Measurements from ENCODE around the gene RPL35. TPM values are rescaled to one million over a fixed set of nuclear protein-coding genes. Genes with fewer than 3 reads are reported as not detected.

Gene RPL35
- total RNA-seq, 1 experiment from 2014 or later, result 1,966 TPM

GRCh38 chr9:124857533-124858162 is 4.1 kb downstream of the RPL35 start:
- TF ChIP-seq CTCF (IDR thresholded peaks at IDR 0.05; ENCODE audit: unreplicated experiment), result no peak
- Mint-ChIP-seq H3K9me3 (ENCODE audit: unreplicated experiment) (no peaks in the 10 kb centered on the region), H3K4me1 (ENCODE audit: insufficient read depth, unreplicated experiment) (peaks cover 16% of the 10 kb centered on the region), H3K4me3 (ENCODE audit: unreplicated experiment) (no peak overlapping the region), H3K27me3 (ENCODE audit: insufficient read depth, unreplicated experiment) (no peaks in the 10 kb centered on the region), H3K27ac (ENCODE audit: low read depth, unreplicated experiment) (no peak overlapping the region), H3K36me3 (ENCODE audit: insufficient read depth, unreplicated experiment) (peaks cover 59% of the 10 kb centered on the region)
- CTCF ChIA-PET, result interaction anchor here (0.7 to 29.4 kb wide), 7 partner anchors 9 to 83 kb away, joined by 3 to 927 read pairs (median 3); partner anchors contain the start of genes NR6A1 and OLFML2A
- POLR2A ChIA-PET, result interaction anchor here (1.4 to 15.3 kb wide), 4 partner anchors 12 to 84 kb away, joined by 3 to 299 read pairs (median 13); partner anchors contain the start of genes NR6A1 and OLFML2A
- BruUV-seq (replicated peaks), result no TSS peak
- intact Hi-C loops (cut with micrococcal nuclease), result no loop called here
- no peak for DNase-seq (ENCODE audit: unreplicated experiment)

- no peaks in the 10 kb centered on the region for H3K27me3 Mint-ChIP-seq (ENCODE audit: insufficient read depth, unreplicated experiment)
- ChIA-PET CTCF (interaction anchor here (0.5 to 29.4 kb wide), 14 partner anchors 9 to 292 kb away, joined by 3 to 927 read pairs (median 5); partner anchors contain the start of genes NR6A1 and OLFML2A), POLR2A (interaction anchor here (1.0 to 15.3 kb wide), 7 partner anchors 14 to 89 kb away, joined by 3 to 299 read pairs (median 6); partner anchors contain the start of genes NR6A1 and OLFML2A)
- no peak overlapping the region for H3K27ac Mint-ChIP-seq (ENCODE audit: low read depth, unreplicated experiment)
- peak; percentile 58 for DNase-seq (ENCODE audit: unreplicated experiment)
- intact Hi-C loops (cut with micrococcal nuclease), result no loop called here
- no peaks in the 10 kb centered on the region for H3K9me3 Mint-ChIP-seq (ENCODE audit: unreplicated experiment)
- peaks cover 15% of the 10 kb centered on the region for H3K4me1 Mint-ChIP-seq (ENCODE audit: insufficient read depth, unreplicated experiment)
- H3K36me3 Mint-ChIP-seq (ENCODE audit: insufficient read depth, unreplicated experiment), result peaks cover 50% of the 10 kb centered on the region
- H3K4me3 Mint-ChIP-seq (ENCODE audit: unreplicated experiment), result no peak overlapping the region
- peak; percentile 35 for TF ChIP-seq CTCF (IDR thresholded peaks at IDR 0.05; ENCODE audit: unreplicated experiment)
- no TSS peak for BruUV-seq (replicated peaks)
These were observed 5.6 kb downstream of the RPL35 start for GRCh38 chr9:124855944-124856765.

GRCh38 chr9:124855566-124855943 is 6.2 kb downstream of the RPL35 start:
- intact Hi-C loops (cut with micrococcal nuclease), result no loop called here
- Mint-ChIP-seq H3K27me3 (ENCODE audit: insufficient read depth, unreplicated experiment) (no peaks in the 10 kb centered on the region), H3K4me1 (ENCODE audit: insufficient read depth, unreplicated experiment) (peaks cover 13% of the 10 kb centered on the region), H3K9me3 (ENCODE audit: unreplicated experiment) (no peaks in the 10 kb centered on the region), H3K27ac (ENCODE audit: low read depth, unreplicated experiment) (no peak overlapping the region), H3K36me3 (ENCODE audit: insufficient read depth, unreplicated experiment) (peaks cover 44% of the 10 kb centered on the region), H3K4me3 (ENCODE audit: unreplicated experiment) (no peak overlapping the region)
- ChIA-PET CTCF (interaction anchor here (0.6 to 29.4 kb wide), 16 partner anchors 8 to 1416 kb away, joined by 3 to 927 read pairs (median 5); partner anchors contain the start of genes NR6A1 and OLFML2A), POLR2A (interaction anchor here (1.0 to 15.3 kb wide), 7 partner anchors 7 to 89 kb away, joined by 3 to 299 read pairs (median 10); partner anchors contain the start of genes ARPC5L, NR6A1, OLFML2A and RPL35)
- BruUV-seq (replicated peaks), result no TSS peak
- no peak for TF ChIP-seq CTCF (IDR thresholded peaks at IDR 0.05; ENCODE audit: unreplicated experiment)
- no peak for DNase-seq (ENCODE audit: unreplicated experiment)

GRCh38 chr9:124854822-124855221 is 6.9 kb downstream of the RPL35 start:
- POLR2A ChIA-PET, result interaction anchor here (0.6 to 15.3 kb wide), 7 partner anchors 8 to 81 kb away, joined by 3 to 299 read pairs (median 11); partner anchors contain the start of genes ARPC5L, NR6A1, OLFML2A and RPL35
- no TSS peak for BruUV-seq (replicated peaks)
- no peaks in the 10 kb centered on the region for H3K9me3 Mint-ChIP-seq (ENCODE audit: unreplicated experiment)
- intact Hi-C loops (cut with micrococcal nuclease), result loop anchor here (5.0 kb wide), 1 partner anchor 43 kb away; no protein-coding TSS in a partner anchor
- H3K4me1 Mint-ChIP-seq (ENCODE audit: insufficient read depth, unreplicated experiment), result peaks cover 6% of the 10 kb centered on the region
- CTCF ChIA-PET, result interaction anchor here (0.6 to 29.4 kb wide), 15 partner anchors 9 to 1416 kb away, joined by 3 to 927 read pairs (median 4); partner anchors contain the start of genes NR6A1 and OLFML2A
- no peak overlapping the region for H3K27ac Mint-ChIP-seq (ENCODE audit: low read depth, unreplicated experiment)
- no peaks in the 10 kb centered on the region for H3K27me3 Mint-ChIP-seq (ENCODE audit: insufficient read depth, unreplicated experiment)
- no peak overlapping the region for H3K4me3 Mint-ChIP-seq (ENCODE audit: unreplicated experiment)
- no peak for DNase-seq (ENCODE audit: unreplicated experiment)
- TF ChIP-seq CTCF (IDR thresholded peaks at IDR 0.05; ENCODE audit: unreplicated experiment), result no peak
- H3K36me3 Mint-ChIP-seq (ENCODE audit: insufficient read depth, unreplicated experiment), result peaks cover 37% of the 10 kb centered on the region
